OCI-LY1 (cell line): ENCODE measurements around the gene IL22RA2.

Experiments used
- H2AFZ ChIP-seq: fragments of 200-600 bp; sonication (generic), shearing (Covaris generic); 2 replicates; pipeline ENCODE4 v1.6.0; 2014; ENCODE audit warnings: antibody characterized with exemption, mild to moderate bottlenecking, low read length
- H3F3A ChIP-seq: fragments of 200-600 bp; sonication (generic), shearing (Covaris generic); 2 replicates; pipeline ENCODE4 v1.6.0; 2014; ENCODE audit warnings: mild to moderate bottlenecking, antibody characterized with exemption, low read length, moderate library complexity; ENCODE audit not compliant: insufficient read depth
- H3K27ac ChIP-seq: fragments of 200-600 bp; sonication (generic); 2 replicates; pipeline ENCODE4 v1.5.1; 2014; ENCODE audit warnings: low read length, mixed run types, mild to moderate bottlenecking, low read depth; ENCODE audit not compliant: poor library complexity, severe bottlenecking
- H3K27me3 ChIP-seq: fragments of 200-600 bp; sonication (generic); 2 replicates; pipeline ENCODE4 v1.6.0; 2014; ENCODE audit warnings: antibody characterized with exemption, mild to moderate bottlenecking, low read length, moderate library complexity; ENCODE audit not compliant: insufficient read depth
- H3K36me3 ChIP-seq: fragments of 200-600 bp; sonication (generic); 2 replicates; pipeline ENCODE4 v1.6.1; 2014; ENCODE audit warnings: mild to moderate bottlenecking, antibody characterized with exemption, low read length, moderate library complexity, mixed read lengths; ENCODE audit not compliant: insufficient read depth
- H3K4me1 ChIP-seq: fragments of 200-600 bp; sonication (generic); 2 replicates; pipeline ENCODE4 v1.5.1; 2014; ENCODE audit warnings: mild to moderate bottlenecking, low read length, moderate library complexity; ENCODE audit not compliant: insufficient read depth, severe bottlenecking
- H3K4me2 ChIP-seq: fragments of 200-600 bp; sonication (generic), shearing (Covaris generic); 2 replicates; pipeline ENCODE4 v1.6.1; 2014; ENCODE audit warnings: low read length
- H3K4me3 ChIP-seq: fragments of 200-600 bp; sonication (generic); 2 replicates; pipeline ENCODE4 v1.5.1; 2014; ENCODE audit warnings: low read length, low read depth, mild to moderate bottlenecking, mixed read lengths; ENCODE audit not compliant: poor library complexity, severe bottlenecking
- H3K79me2 ChIP-seq: fragments of 200-600 bp; shearing (Covaris generic); 2 replicates; pipeline ENCODE4 v1.6.1; 2016; ENCODE audit warnings: mixed run types, low read length, mixed read lengths; ENCODE audit not compliant: insufficient read depth
- H3K9ac ChIP-seq: fragments of 200-600 bp; sonication (generic), shearing (Covaris generic); 2 replicates; pipeline ENCODE4 v1.6.1; 2014; ENCODE audit warnings: mild to moderate bottlenecking, low read length, mixed read lengths
- H3K9me2 ChIP-seq: fragments of 200-600 bp; sonication (generic), shearing (Covaris generic); 2 replicates; pipeline ENCODE4 v1.6.1; 2014; ENCODE audit warnings: low read depth, mild to moderate bottlenecking, low read length, mixed read lengths
- H3K9me3 ChIP-seq: fragments of 200-600 bp; shearing (Covaris generic); 2 replicates; pipeline ENCODE4 v1.6.1; 2014; ENCODE audit warnings: low read length, mixed read lengths
- H4K20me1 ChIP-seq: fragments of 200-600 bp; sonication (generic), shearing (Covaris generic); 2 replicates; pipeline ENCODE4 v1.6.0; 2016; ENCODE audit warnings: mild to moderate bottlenecking, low read length; ENCODE audit not compliant: insufficient read depth
- CTCF ChIP-seq: fragments of 200-600 bp; sonication (generic), shearing (Covaris generic); IDR thresholded peaks from 2 replicates; pipeline ENCODE4 v1.5.1; 2017; ENCODE audit warnings: mild to moderate bottlenecking, antibody characterized with exemption, low read length, moderate library complexity, mixed read lengths
- EZH2 ChIP-seq: fragments of 200-600 bp; sonication (generic), shearing (Covaris generic); IDR thresholded peaks from 2 replicates; pipeline ENCODE4 v1.8.0; 2017; ENCODE audit warnings: borderline replicate concordance, mixed run types, mild to moderate bottlenecking, antibody characterized with exemption, low read length, moderate library complexity, mixed read lengths

IL22RA2 gene

GRCh38 chr6:137182654-137183073 lies 9.2 kb upstream of the IL22RA2 start:
- Histone ChIP-seq H3K27me3 (no peaks in the 10 kb centered on the region), H3F3A (no peaks in the 10 kb centered on the region), H3K79me2 (no peaks in the 10 kb centered on the region), H3K4me3 (no peak overlapping the region), H3K9me2 (no peaks in the 10 kb centered on the region), H3K4me1 (no peaks in the 10 kb centered on the region), H3K9me3 (no peaks in the 10 kb centered on the region; the same call in 1 of the 2 replicates), H3K9ac (no peak overlapping the region), H3K27ac (no peak overlapping the region), H3K36me3 (no peaks in the 10 kb centered on the region; the same call in 1 of the 2 replicates), H4K20me1 (no peaks in the 10 kb centered on the region), H3K4me2 (no peak overlapping the region), H2AFZ (no peak overlapping the region)
- no peak for TF ChIP-seq EZH2

GRCh38 chr6:137181891-137182653 lies 8.6 kb upstream of the IL22RA2 start:
- H3K9ac ChIP-seq, result no peak overlapping the region
- H3K79me2 ChIP-seq, result no peaks in the 10 kb centered on the region
- no peaks in the 10 kb centered on the region for H3K4me1 ChIP-seq
- H3K27ac ChIP-seq, result no peak overlapping the region
- no peak overlapping the region for H2AFZ ChIP-seq
- no peak for TF ChIP-seq CTCF
- no peak for TF ChIP-seq EZH2
- H3K4me2 ChIP-seq, result no peak overlapping the region
- H4K20me1 ChIP-seq, result no peaks in the 10 kb centered on the region
- H3F3A ChIP-seq, result no peaks in the 10 kb centered on the region
- no peaks in the 10 kb centered on the region for H3K9me2 ChIP-seq
- H3K4me3 ChIP-seq, result no peak overlapping the region
- no peaks in the 10 kb centered on the region for H3K27me3 ChIP-seq
- no peaks in the 10 kb centered on the region; the same call in 1 of the 2 replicates for H3K9me3 ChIP-seq
- H3K36me3 ChIP-seq, result no peaks in the 10 kb centered on the region; the same call in 1 of the 2 replicates

GRCh38 chr6:137177611-137178010 lies 4.2 kb upstream of the IL22RA2 start:
- no peaks in the 10 kb centered on the region for H3K36me3 ChIP-seq
- no peaks in the 10 kb centered on the region for H4K20me1 ChIP-seq
- no peak overlapping the region for H3K9ac ChIP-seq
- no peak overlapping the region for H3K4me3 ChIP-seq
- H3K9me3 ChIP-seq, result no peaks in the 10 kb centered on the region; the same call in 1 of the 2 replicates
- H3K4me1 ChIP-seq, result no peaks in the 10 kb centered on the region
- H3K27ac ChIP-seq, result no peak overlapping the region
- no peak overlapping the region for H2AFZ ChIP-seq
- no peaks in the 10 kb centered on the region for H3K27me3 ChIP-seq
- no peaks in the 10 kb centered on the region for H3K9me2 ChIP-seq
- H3K79me2 ChIP-seq, result no peaks in the 10 kb centered on the region
- H3K4me2 ChIP-seq, result no peak overlapping the region
- no peaks in the 10 kb centered on the region for H3F3A ChIP-seq
- TF ChIP-seq EZH2, result no peak
- no peak for TF ChIP-seq CTCF

GRCh38 chr6:137176729-137177128 lies 3.3 kb upstream of the IL22RA2 start:
- H3K27me3 ChIP-seq, result no peaks in the 10 kb centered on the region
- no peaks in the 10 kb centered on the region for H3F3A ChIP-seq
- no peak overlapping the region for H3K4me2 ChIP-seq
- no peak for TF ChIP-seq CTCF
- TF ChIP-seq EZH2, result no peak
- H3K79me2 ChIP-seq, result no peaks in the 10 kb centered on the region
- H3K9me3 ChIP-seq, result no peaks in the 10 kb centered on the region
- H3K9me2 ChIP-seq, result no peaks in the 10 kb centered on the region
- H3K27ac ChIP-seq, result no peak overlapping the region
- no peak overlapping the region for H3K9ac ChIP-seq
- H3K36me3 ChIP-seq, result no peaks in the 10 kb centered on the region
- H4K20me1 ChIP-seq, result no peaks in the 10 kb centered on the region
- H2AFZ ChIP-seq, result no peak overlapping the region
- no peaks in the 10 kb centered on the region for H3K4me1 ChIP-seq
- no peak overlapping the region for H3K4me3 ChIP-seq
